ENCODE results near the gene ACACB. TPM values are rescaled to one million over a fixed set of nuclear protein-coding genes. Genes with fewer than 3 reads are reported as not detected.
A peak's percentile ranks its signal among the peaks of the same experiment; 100 is the strongest.

ACACB gene
- total RNA-seq, 1 experiment from 2014 or later: 1.0 TPM

DNA sequence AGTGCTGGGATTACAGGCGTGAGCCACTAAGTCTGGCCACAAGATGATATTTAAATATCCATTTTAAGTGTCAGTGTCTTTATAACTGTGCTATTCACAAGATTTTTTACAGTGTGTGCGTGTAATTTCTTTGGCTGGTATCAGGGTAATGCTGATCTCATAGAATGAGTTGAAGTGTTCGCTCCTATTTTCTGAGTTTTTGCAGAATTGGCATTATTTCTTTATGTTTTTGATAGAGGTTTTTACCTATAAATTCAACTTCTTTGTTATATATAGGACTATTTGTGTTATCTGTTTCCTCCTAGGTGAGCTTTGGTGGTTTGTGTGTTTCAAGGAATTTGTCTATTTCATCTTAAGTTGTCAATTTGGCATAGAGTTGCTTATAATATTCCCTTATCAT is 147.1 kb downstream of the ACACB start:
- H3K9me3 Mint-ChIP-seq (ENCODE audit: unreplicated experiment): no peaks in the 10 kb centered on the region
- H3K27me3 Mint-ChIP-seq (ENCODE audit: insufficient read depth, unreplicated experiment): no peaks in the 10 kb centered on the region
- BruUV-seq (replicated peaks): no TSS peak
- TF ChIP-seq, protein P1, sequence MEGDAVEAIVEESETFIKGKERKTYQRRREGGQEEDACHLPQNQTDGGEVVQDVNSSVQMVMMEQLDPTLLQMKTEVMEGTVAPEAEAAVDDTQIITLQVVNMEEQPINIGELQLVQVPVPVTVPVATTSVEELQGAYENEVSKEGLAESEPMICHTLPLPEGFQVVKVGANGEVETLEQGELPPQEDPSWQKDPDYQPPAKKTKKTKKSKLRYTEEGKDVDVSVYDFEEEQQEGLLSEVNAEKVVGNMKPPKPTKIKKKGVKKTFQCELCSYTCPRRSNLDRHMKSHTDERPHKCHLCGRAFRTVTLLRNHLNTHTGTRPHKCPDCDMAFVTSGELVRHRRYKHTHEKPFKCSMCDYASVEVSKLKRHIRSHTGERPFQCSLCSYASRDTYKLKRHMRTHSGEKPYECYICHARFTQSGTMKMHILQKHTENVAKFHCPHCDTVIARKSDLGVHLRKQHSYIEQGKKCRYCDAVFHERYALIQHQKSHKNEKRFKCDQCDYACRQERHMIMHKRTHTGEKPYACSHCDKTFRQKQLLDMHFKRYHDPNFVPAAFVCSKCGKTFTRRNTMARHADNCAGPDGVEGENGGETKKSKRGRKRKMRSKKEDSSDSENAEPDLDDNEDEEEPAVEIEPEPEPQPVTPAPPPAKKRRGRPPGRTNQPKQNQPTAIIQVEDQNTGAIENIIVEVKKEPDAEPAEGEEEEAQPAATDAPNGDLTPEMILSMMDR (IDR thresholded peaks at IDR 0.05; ENCODE audit: unreplicated experiment): no peak
- ChIA-PET CTCF (interaction anchor here (0.6 to 9.6 kb wide), 45 partner anchors 8 to 1110 kb away, joined by 3 to 125 read pairs (median 3); partner anchors contain the start of gene ACACB), POLR2A (interaction anchor here (1.1 to 2.5 kb wide), 3 partner anchors 122 to 131 kb away, joined by 3 to 13 read pairs (median 6); no protein-coding TSS in a partner anchor)
- H3K4me3 Mint-ChIP-seq (ENCODE audit: unreplicated experiment): no peak overlapping the region
- intact Hi-C loops (cut with micrococcal nuclease): no loop called here
- H3K36me3 Mint-ChIP-seq (ENCODE audit: insufficient read depth, unreplicated experiment): no peaks in the 10 kb centered on the region
- no peak for DNase-seq (ENCODE audit: unreplicated experiment)
- peaks cover 8% of the 10 kb centered on the region for H3K4me1 Mint-ChIP-seq (ENCODE audit: insufficient read depth, unreplicated experiment)
- H3K27ac Mint-ChIP-seq (ENCODE audit: low read depth, unreplicated experiment): no peak overlapping the region

GRCh38 chr12:109264095-109264942 is 147.9 kb downstream of the ACACB start:
- TF ChIP-seq, protein P1 (IDR thresholded peaks at IDR 0.05; ENCODE audit: unreplicated experiment): peak; percentile 85
- intact Hi-C loops (cut with micrococcal nuclease): loop anchor here (1.0 to 2.0 kb wide), 2 partner anchors 121 to 128 kb away; no protein-coding TSS in a partner anchor
- POLR2A ChIA-PET: interaction anchor here (1.1 to 2.5 kb wide), 2 partner anchors 121 to 129 kb away, joined by 3 to 13 read pairs; no protein-coding TSS in a partner anchor
- Mint-ChIP-seq H3K36me3 (ENCODE audit: insufficient read depth, unreplicated experiment) (no peaks in the 10 kb centered on the region), H3K27ac (ENCODE audit: low read depth, unreplicated experiment) (no peak overlapping the region), H3K4me3 (ENCODE audit: unreplicated experiment) (no peak overlapping the region), H3K4me1 (ENCODE audit: insufficient read depth, unreplicated experiment) (peaks cover 8% of the 10 kb centered on the region), H3K27me3 (ENCODE audit: insufficient read depth, unreplicated experiment) (no peaks in the 10 kb centered on the region), H3K9me3 (ENCODE audit: unreplicated experiment) (no peaks in the 10 kb centered on the region)
- CTCF ChIA-PET: interaction anchor here (0.5 to 9.6 kb wide), 46 partner anchors 9 to 822 kb away, joined by 3 to 125 read pairs (median 4); partner anchors contain the start of gene ACACB
- BruUV-seq (replicated peaks): no TSS peak
- DNase-seq (ENCODE audit: unreplicated experiment): peak; percentile 84

GRCh38 chr12:109264943-109265650 is 148.7 kb downstream of the ACACB start:
- CTCF ChIA-PET: interaction anchor here (0.6 to 9.6 kb wide), 14 partner anchors 9 to 275 kb away, joined by 3 to 125 read pairs (median 9); no protein-coding TSS in a partner anchor
- H3K9me3 Mint-ChIP-seq (ENCODE audit: unreplicated experiment): peaks cover under 1% of the 10 kb centered on the region
- no peaks in the 10 kb centered on the region for H3K36me3 Mint-ChIP-seq (ENCODE audit: insufficient read depth, unreplicated experiment)
- H3K4me3 Mint-ChIP-seq (ENCODE audit: unreplicated experiment): no peak overlapping the region
- TF ChIP-seq, protein P1 (IDR thresholded peaks at IDR 0.05; ENCODE audit: unreplicated experiment): no peak
- BruUV-seq (replicated peaks): no TSS peak
- intact Hi-C loops (cut with micrococcal nuclease): loop anchor here (1.0 to 2.0 kb wide), 2 partner anchors 120 to 128 kb away; no protein-coding TSS in a partner anchor
- H3K4me1 Mint-ChIP-seq (ENCODE audit: insufficient read depth, unreplicated experiment): peaks cover 8% of the 10 kb centered on the region
- H3K27me3 Mint-ChIP-seq (ENCODE audit: insufficient read depth, unreplicated experiment): no peaks in the 10 kb centered on the region
- POLR2A ChIA-PET: interaction anchor here (0.7 kb wide), 1 partner anchor 33 kb away, joined by 3 read pairs; no protein-coding TSS in a partner anchor
- no peak overlapping the region for H3K27ac Mint-ChIP-seq (ENCODE audit: low read depth, unreplicated experiment)
- no peak for DNase-seq (ENCODE audit: unreplicated experiment)

Measured in MCF 10A (cell line).